Measurements from ENCODE around the gene STOML1. TPM values are rescaled to one million over a fixed set of nuclear protein-coding genes. Genes with fewer than 3 reads are reported as not detected.
A peak's percentile ranks its signal among the peaks of the same experiment; 100 is the strongest.

Gene STOML1
- total and polyA plus RNA-seq, 10 of the 15 experiments (the other 5 are each of a cell fraction or from before 2014, with no cell fraction given), result 0.14 to 13.6 (median 8.3) TPM

DNA sequence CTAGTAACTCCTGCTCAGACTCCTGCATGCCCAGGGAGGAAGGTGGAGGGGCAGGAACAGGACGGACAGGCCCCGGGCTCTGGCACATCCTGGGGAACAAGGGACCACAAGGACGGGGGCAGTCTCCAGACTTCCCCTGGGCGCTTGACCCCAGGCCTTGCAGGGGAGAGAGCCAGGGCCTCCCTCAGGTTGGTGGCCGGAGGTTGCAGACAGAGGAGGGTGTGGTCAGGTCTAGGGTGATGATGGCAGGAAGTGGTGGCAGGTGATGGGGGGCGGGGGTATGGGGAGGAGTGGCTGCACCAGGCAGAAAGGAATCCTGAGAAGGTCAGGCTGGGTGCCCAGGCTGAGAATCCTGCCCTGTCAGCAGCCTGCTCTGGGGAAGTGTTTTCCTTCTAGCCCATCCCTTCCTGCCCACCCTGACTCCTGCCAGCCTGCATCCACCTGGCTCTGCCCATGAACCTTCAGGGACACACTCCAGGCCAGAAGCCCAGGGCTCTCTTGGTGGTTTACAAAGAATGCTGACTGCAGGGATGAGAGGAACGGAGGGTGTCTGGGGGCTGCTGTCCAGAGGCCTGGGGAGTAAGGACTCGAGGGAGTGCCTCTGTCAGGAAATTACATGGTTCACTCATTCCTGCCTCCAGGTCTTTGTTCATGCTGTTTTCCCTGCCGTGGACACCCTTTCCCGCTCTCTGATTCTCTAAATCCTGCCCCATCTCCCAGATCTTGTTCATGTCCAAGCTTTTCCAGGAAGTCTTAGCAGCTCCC lies 50.0 kb downstream of the STOML1 start:
- Histone ChIP-seq H3K4me2 (ENCODE audit: control insufficient read depth, insufficient read depth) (no peak overlapping the region), H3K4me1 (ENCODE audit: control insufficient read depth, insufficient read depth, low read length) (no peaks in the 10 kb centered on the region), H3K9ac (ENCODE audit: control insufficient read depth, insufficient read depth, low read length) (no peak overlapping the region), H3K36me3 (ENCODE audit: control insufficient read depth in 2 of 2, insufficient read depth in 2 of 2, low read length in 1 of 2) (no peaks in the 10 kb centered on the region), H4K20me1 (ENCODE audit: control insufficient read depth, insufficient read depth) (no peaks in the 10 kb centered on the region), H3K79me2 (ENCODE audit: control insufficient read depth, insufficient read depth, low read length) (no peaks in the 10 kb centered on the region), H3K27me3 (replicated peaks in 1 of 2; ENCODE audit: control insufficient read depth in 2 of 2, insufficient read depth in 2 of 2, low read length in 1 of 2) (peaks cover 0 to 1% of the 10 kb centered on the region in 2 experiments; a peak in 3 of 4 replicates), H3K4me3 (no peak overlapping the region), H3K9me3 (replicated peaks; ENCODE audit: control insufficient read depth, insufficient read depth, low read length) (no peaks in the 10 kb centered on the region), H2AFZ (ENCODE audit: control insufficient read depth, low read depth, low read length) (no peak overlapping the region), H3K27ac (ENCODE audit: control insufficient read depth, insufficient read depth) (no peak overlapping the region)
- 15% methylated on average over 10 of the region's 10 CpGs for WGBS (ENCODE audit: insufficient coverage, insufficient replicate concordance, low lambda C conversion rate, missing lambda C conversion rate)
- RAD21 ChIA-PET (ENCODE audit: unreplicated experiment), result no interaction called here
- CTCF ChIA-PET, result no interaction called here
- intact Hi-C loops (cut with micrococcal nuclease; ENCODE audit: unreplicated experiment), result no loop called here
- no peak for FAIRE-seq
- in situ Hi-C loops (cut with MboI), result no loop called here
- POLR2A ChIA-PET, result no interaction called here
- no TSS peak for BruUV-seq (replicated peaks)
- SMC1A ChIA-PET (ENCODE audit: uncharacterized antibody, unreplicated experiment), result no interaction called here
- TF ChIP-seq KDM1A (IDR thresholded peaks at IDR 0.05; ENCODE audit: borderline replicate concordance), result no peak
- TF ChIP-seq MEF2A (IDR thresholded peaks at IDR 0.05; ENCODE audit: insufficient read depth, low read depth, low read length), result no peak
- no peak for TF ChIP-seq ATF7 (IDR thresholded peaks at IDR 0.05; ENCODE audit: low read depth)
- TF ChIP-seq, protein P1, sequence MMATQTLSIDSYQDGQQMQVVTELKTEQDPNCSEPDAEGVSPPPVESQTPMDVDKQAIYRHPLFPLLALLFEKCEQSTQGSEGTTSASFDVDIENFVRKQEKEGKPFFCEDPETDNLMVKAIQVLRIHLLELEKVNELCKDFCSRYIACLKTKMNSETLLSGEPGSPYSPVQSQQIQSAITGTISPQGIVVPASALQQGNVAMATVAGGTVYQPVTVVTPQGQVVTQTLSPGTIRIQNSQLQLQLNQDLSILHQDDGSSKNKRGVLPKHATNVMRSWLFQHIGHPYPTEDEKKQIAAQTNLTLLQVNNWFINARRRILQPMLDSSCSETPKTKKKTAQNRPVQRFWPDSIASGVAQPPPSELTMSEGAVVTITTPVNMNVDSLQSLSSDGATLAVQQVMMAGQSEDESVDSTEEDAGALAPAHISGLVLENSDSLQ (IDR thresholded peaks at IDR 0.05), result no peak
- no peak for TF ChIP-seq CHD2 (IDR thresholded peaks at IDR 0.05; ENCODE audit: borderline replicate concordance, low read depth, low read length)
- ATAC-seq, result peak; percentile 58
- no peak for DNase-seq (ENCODE audit: low read depth, low spot score)

DNA sequence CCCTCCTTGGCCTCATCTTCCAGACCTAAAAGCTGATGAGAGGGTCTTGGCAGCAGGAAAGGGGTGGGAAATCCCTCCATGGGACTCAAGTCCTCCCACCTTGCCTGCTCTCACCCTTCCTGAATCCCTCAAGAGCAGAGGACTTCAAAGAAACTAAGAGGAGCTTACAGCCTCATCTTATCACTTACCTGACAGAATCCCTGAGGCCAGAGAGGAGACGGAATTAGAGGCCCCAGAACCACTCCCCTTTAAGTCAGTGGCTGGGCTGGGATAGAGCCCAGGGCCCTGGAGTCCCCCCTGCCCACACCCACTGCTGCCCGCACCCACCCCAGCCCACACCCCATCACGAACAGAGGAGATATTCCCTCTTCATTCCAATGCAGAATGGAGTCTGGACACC lies 50.6 kb downstream of the STOML1 start:
- Histone ChIP-seq H3K27me3 (replicated peaks in 1 of 2; ENCODE audit: control insufficient read depth in 2 of 2, insufficient read depth in 2 of 2, low read length in 1 of 2) (peaks cover 0 to 1% of the 10 kb centered on the region in 2 experiments; a peak in 3 of 4 replicates), H3K36me3 (ENCODE audit: control insufficient read depth in 2 of 2, insufficient read depth in 2 of 2, low read length in 1 of 2) (no peaks in the 10 kb centered on the region), H4K20me1 (ENCODE audit: control insufficient read depth, insufficient read depth) (no peaks in the 10 kb centered on the region), H3K9me3 (replicated peaks; ENCODE audit: control insufficient read depth, insufficient read depth, low read length) (no peaks in the 10 kb centered on the region), H3K4me2 (ENCODE audit: control insufficient read depth, insufficient read depth) (no peak overlapping the region), H3K9ac (ENCODE audit: control insufficient read depth, insufficient read depth, low read length) (no peak overlapping the region), H3K4me1 (ENCODE audit: control insufficient read depth, insufficient read depth, low read length) (no peaks in the 10 kb centered on the region), H3K4me3 (no peak overlapping the region), H3K79me2 (ENCODE audit: control insufficient read depth, insufficient read depth, low read length) (no peaks in the 10 kb centered on the region), H3K27ac (ENCODE audit: control insufficient read depth, insufficient read depth) (no peak overlapping the region), H2AFZ (ENCODE audit: control insufficient read depth, low read depth, low read length) (no peak overlapping the region)
- CTCF ChIA-PET, result no interaction called here
- WGBS (ENCODE audit: insufficient coverage, insufficient replicate concordance, low lambda C conversion rate, missing lambda C conversion rate), result 28% methylated on average over 3 of the region's 3 CpGs
- RAD21 ChIA-PET (ENCODE audit: unreplicated experiment), result no interaction called here
- ATAC-seq (no peak), FAIRE-seq (no peak), DNase-seq (ENCODE audit: low read depth, low spot score) (no peak)
- intact Hi-C loops (cut with micrococcal nuclease; ENCODE audit: unreplicated experiment), result no loop called here
- in situ Hi-C loops (cut with MboI), result no loop called here
- POLR2A ChIA-PET, result no interaction called here
- SMC1A ChIA-PET (ENCODE audit: uncharacterized antibody, unreplicated experiment), result no interaction called here
- BruUV-seq (replicated peaks), result no TSS peak
- TF ChIP-seq, protein P2, sequence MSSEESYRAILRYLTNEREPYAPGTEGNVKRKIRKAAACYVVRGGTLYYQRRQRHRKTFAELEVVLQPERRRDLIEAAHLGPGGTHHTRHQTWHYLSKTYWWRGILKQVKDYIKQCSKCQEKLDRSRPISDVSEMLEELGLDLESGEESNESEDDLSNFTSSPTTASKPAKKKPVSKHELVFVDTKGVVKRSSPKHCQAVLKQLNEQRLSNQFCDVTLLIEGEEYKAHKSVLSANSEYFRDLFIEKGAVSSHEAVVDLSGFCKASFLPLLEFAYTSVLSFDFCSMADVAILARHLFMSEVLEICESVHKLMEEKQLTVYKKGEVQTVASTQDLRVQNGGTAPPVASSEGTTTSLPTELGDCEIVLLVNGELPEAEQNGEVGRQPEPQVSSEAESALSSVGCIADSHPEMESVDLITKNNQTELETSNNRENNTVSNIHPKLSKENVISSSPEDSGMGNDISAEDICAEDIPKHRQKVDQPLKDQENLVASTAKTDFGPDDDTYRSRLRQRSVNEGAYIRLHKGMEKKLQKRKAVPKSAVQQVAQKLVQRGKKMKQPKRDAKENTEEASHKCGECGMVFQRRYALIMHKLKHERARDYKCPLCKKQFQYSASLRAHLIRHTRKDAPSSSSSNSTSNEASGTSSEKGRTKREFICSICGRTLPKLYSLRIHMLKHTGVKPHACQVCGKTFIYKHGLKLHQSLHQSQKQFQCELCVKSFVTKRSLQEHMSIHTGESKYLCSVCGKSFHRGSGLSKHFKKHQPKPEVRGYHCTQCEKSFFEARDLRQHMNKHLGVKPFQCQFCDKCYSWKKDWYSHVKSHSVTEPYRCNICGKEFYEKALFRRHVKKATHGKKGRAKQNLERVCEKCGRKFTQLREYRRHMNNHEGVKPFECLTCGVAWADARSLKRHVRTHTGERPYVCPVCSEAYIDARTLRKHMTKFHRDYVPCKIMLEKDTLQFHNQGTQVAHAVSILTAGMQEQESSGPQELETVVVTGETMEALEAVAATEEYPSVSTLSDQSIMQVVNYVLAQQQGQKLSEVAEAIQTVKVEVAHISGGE (CRISPR knock-in tag; IDR thresholded peaks at IDR 0.05), result no peak
- no peak for TF ChIP-seq RAD21 (IDR thresholded peaks at IDR 0.05; ENCODE audit: insufficient read depth, low read depth, low read length)
- TF ChIP-seq, protein P3, sequence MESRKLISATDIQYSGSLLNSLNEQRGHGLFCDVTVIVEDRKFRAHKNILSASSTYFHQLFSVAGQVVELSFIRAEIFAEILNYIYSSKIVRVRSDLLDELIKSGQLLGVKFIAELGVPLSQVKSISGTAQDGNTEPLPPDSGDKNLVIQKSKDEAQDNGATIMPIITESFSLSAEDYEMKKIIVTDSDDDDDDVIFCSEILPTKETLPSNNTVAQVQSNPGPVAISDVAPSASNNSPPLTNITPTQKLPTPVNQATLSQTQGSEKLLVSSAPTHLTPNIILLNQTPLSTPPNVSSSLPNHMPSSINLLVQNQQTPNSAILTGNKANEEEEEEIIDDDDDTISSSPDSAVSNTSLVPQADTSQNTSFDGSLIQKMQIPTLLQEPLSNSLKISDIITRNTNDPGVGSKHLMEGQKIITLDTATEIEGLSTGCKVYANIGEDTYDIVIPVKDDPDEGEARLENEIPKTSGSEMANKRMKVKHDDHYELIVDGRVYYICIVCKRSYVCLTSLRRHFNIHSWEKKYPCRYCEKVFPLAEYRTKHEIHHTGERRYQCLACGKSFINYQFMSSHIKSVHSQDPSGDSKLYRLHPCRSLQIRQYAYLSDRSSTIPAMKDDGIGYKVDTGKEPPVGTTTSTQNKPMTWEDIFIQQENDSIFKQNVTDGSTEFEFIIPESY (IDR thresholded peaks at IDR 0.05), result no peak
- no peak for TF ChIP-seq RB1 (IDR thresholded peaks at IDR 0.05; ENCODE audit: borderline replicate concordance)
- no peak for TF ChIP-seq IRF4 (IDR thresholded peaks at IDR 0.05; ENCODE audit: low read depth, low read length)
- no peak for TF ChIP-seq RAD51 (IDR thresholded peaks at IDR 0.05)
